Endothelial cell of hepatic sinusoid (primary cell): ENCODE data around the gene PER1.
"Not testable (repeated sequence)": the region's sequence is repeated elsewhere in the genome, so short reads cannot be mapped to it uniquely, and the experiment has no call there.

Source experiments
- in situ Hi-C: cut with HindIII; loops from 2 replicates; pipeline ENCODE4 v1.10.0; 2017; ENCODE audit warnings: low sequenced_read_pairs

PER1 gene

DNA sequence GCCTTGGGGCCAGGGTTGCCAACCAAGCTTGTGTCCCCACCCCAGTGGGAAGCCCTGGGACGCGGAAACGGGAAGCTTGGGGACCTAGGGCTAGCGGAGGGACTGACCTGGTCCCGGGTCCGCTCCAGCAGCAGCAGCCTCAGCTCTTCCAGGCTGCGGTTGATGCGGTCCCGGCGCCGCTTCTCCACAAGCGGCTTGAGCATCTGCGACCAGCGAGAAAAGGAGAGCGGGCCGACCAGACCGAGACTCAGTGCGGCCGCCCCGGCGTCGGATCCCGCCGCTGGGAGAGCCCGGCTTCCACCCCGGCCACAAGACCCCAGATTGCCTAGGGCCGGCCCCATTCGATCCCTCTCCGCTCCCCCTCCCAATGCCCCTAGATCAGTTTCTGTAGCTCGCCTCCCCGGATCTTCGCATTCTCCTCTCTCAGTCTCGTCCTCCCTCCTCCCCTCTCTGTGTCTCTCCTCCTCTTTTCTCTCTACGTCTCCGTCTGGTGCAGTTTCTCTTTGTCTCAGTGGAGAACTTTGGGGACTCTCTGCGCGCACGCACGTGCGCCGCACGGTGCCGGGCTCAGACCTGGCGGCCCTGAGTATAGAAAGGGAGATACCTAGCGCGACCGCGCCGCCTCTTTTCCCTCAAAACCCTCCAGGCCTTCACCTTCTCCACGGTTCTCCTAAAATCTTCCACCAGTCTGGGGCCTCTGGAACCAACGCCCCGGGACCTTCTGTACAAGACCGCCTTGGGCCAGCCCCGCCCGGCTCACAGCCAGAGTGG is 29.1 kb downstream of the PER1 start:
- in situ Hi-C loops = loop anchor here (5.0 kb wide), 1 partner anchor 64 kb away; no protein-coding TSS in a partner anchor

DNA sequence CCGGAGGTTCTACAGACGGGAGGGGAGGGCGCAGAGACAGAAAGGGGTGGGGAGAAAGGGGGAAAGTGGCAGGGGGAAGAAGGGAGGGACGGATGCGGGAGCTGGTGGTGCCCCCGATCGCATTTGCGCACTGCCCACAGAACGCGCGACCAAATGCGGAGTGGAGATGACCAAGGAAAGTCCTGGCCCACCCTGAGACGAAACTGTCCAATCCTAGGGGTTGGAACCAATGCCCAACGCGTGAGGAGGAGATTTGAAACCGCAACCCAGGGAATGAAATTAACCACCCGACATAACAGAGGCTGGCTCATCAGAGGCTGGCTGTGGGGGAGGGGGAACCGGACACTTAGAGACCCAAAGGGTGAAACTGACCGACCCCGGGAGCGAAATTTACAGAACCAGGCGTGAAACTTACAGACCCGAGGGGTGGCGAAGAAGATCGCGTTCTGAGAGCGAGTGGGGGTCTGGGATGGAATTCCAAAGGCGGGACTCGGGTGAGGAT is 29.7 kb downstream of the PER1 start:
- in situ Hi-C loops = loop anchor here (5.0 kb wide), 1 partner anchor 65 kb away; no protein-coding TSS in a partner anchor

DNA sequence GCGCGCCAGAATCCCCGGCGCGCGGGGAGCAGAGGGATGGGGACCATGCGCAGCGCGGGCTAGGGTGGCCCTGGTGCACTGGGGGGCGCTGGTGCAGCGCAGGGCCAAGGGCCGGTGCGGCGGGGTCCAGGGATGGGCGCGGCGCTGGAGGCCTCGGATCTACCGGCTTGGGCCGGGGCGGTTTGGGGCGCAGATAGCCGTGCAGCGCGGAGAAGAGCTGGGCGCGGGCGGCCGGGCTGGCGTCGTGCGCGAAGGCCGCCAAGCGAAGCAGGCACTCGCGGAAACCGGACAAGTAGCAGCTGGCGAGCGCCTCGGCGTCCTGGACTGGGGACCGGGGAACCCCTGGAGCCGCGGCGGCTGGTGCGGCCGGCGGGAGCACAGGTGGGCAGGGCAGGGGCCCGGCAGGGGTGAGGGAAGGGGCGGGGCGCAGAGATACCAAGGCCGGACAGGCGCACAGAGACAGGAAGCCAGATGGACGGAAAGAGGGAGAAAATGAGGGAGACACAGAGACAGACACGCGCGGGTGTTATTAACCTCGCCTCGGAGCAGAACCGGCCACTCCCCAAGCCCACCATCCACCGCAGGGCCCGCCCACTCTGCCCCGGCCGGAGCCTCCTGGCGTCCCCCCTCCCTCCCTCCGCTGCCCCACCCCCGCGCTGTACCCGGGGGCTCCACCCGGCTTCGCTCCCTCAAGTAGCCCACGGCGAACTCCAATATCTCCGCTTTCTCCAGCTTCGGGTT is 30.4 kb downstream of the PER1 start:
- in situ Hi-C loops = loop anchor here (5.0 kb wide), 1 partner anchor 65 kb away; no protein-coding TSS in a partner anchor

DNA sequence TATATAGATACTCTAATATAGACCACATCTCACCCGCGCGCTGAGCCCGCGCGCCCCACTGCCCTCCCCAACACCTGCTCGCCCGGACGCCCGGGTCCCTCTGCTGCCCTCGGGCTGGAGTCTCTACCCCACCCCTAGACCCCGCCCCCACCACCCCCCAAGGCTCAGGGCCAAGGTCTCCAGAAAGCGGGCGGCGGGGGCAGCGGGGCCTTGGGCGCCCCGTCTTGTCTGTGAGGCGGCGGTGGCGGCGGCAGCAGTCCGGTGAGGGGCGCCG is 30.9 kb downstream of the PER1 start:
- in situ Hi-C loops = loop anchor here (5.0 kb wide), 1 partner anchor 66 kb away; no protein-coding TSS in a partner anchor

DNA sequence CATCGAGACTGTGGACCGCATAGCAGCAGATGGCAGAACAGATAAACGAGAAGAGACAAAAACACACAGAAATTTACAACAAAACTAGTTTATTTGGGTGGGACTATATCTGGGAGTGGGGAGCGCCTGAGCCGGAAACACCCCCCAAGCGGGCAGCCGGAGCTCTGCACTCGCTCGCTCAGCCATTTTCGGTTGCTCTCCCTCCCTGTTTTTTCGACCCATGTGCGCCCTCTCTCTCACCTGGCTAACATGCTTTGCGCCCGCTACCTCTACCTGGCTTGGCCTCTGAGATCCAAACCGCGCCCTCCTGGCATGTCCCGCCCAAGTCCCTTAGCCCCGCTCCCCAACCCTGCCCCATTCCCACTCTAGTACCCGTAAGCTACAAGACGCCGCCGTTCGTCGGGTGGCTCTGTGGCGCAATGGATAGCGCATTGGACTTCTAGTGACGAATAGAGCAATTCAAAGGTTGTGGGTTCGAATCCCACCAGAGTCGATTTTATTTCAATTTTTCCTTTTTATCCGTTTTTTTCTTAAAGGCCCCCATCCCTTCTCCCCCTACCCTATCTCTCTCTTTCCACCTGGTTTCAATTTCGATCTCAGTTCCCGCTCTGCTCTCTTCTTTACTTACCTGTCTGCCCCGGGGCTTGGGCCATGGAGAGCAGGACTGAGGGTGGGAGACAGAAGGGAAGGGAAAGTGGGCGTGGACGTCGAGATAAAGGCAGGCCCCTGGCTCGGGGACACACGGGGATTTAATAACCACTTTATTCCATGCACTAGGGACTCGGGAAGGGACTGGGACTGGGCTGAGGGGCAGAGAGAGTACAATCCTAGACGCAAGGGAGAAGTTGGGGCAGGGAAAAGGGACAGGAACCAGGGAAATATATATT is 31.4 kb downstream of the PER1 start:
- in situ Hi-C loops = loop anchor here (5.0 kb wide), 1 partner anchor 67 kb away; no protein-coding TSS in a partner anchor

DNA sequence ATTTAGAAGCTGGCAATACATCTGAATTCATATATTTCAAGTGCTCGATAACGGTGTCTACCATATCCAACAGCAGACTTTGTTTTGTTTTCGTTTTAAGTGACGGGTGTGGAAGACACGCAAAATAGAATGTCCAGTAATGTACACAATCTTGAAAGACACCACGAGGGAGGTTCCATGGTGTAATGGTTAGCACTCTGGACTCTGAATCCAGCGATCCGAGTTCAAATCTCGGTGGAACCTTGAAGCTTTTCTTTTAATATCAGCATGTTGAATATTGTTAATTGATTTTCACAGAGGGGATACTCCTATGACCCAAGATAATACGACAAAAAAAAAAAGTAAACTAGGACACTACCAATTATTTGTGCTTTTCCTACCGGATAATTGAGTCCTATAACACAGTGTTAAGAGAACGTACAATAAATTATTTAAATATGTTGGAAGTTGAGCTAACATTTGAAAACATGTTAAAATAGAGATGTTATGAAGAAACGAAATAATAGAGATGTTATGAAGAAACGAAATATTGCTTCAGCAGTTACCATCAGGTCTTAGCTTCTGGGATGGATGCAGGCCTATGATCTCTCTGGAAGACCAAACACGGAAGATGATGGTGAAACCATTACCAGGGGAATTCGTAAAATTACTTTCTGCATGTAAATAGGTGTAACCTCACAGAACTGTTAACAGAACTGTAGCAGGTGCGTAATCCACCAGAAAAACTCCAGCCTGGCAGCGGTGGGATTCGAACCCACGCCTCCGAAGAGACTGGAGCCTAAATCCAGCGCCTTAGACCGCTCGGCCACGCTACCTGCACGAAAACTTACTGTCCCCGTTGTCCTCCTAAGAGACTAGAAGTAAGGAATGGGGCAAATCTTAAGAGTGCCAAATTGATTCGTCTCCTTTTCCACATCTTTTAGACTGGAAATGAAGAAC is 32.4 kb downstream of the PER1 start:
- in situ Hi-C loops = loop anchor here (5.0 kb wide), 1 partner anchor 67 kb away; no protein-coding TSS in a partner anchor

DNA sequence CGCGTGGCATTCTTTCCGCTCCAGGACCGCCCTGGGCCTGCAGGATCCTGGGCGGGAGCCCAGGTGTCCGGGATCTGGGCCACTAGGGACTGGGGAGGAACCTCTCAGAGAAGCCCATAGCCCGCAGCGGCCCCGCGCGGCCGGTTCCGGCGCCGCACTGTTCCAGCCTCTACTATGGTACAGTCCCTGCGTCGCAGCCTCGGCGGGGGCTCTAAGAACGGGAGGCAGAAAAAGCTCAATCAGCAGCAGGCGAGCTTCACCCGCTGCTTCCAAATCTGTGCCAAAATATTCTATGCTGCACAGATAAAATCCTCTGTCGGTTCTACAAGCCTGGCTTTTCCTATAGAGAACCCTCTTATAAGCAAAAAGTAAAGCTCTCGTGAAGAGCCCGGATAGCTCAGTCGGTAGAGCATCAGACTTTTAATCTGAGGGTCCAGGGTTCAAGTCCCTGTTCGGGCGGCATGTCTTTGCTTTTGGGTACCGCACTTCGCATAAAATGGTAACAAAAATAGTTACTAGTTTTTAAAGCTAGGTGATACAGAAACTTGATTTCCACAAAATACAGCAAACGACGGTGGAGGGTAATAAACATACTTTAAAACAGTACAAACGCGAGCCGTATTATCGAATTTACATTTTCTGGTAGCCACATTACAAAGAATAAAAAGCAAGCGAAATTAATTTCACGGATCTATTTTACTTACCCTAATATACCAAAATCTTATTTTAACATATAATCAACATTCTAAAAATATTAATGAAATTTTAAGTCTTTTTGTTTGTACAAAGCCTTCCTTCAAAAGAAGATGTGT is 33.2 kb downstream of the PER1 start:
- in situ Hi-C loops = no loop called here

DNA sequence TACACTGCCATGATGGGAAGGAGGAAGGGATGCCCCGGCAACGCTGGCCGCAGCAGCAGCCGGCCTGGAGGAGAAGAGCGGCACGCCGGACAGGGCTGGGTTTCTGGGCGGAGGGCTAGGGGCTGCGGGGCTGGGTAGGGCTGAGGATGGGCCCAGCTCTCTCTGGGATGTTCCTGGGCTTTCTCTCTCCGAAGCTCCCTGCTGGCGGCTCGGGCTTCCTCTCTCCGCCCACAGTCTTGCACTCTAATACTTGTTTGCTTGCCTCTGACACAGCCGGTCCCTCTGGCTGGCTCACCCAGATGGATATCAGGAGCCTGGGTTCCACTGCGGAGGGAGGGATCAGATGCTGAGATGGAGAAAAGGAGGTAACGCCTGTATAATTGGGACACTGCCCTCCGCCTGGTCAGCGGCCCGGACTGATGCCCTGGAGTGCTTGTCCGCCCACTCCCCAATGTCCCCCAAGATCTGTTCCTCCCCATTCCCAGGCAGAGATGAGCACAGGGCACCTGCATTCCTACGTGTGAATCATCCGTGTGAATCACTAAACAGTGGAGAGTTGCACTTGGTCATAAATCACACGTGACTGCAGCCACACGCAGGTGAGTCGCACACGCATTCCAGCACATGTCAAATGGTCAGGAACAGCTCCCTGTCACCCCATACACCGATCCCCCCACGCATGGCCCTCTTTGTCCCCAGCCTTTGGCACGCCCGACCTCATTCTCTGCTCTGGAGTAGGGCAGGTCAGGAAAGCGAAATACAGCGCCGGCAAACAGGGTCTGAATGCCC is 34.0 kb downstream of the PER1 start, which contains the start of gene ALOXE3:
TSS of gene ALOXE3 (minus strand) at position 535 of the 789 bp plus-strand sequence. CDS start at position 11, 524 bp downstream.
- in situ Hi-C loops = no loop called here

DNA sequence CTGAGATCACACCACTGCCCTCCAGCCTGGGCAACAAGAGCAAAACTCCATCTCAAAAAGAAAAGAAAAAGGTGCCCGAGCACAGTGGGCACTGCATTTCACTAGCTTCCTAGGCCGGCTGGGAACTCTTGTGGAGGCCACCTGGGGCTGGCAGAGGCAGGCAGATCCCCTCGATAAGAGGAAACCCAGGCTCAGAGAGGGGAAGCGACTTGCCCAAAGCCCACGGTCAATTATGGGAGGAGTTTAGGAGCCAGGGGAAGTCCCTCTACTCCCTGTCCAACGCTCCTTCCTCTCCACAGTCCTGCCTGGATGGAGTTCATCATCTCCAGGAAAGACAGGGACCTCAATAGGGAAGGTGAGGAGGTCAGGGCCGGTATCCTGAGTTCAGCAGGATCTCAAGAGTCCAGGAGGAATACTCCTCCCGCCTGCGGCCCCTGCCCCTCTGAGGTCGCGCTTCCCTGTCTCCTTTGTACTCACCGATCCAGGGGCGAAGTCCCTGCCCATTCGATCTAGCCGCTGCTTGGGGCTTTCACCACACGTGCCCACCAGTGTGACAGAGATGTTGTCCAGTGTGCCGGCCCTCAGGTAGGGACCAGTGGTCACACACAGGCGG is 34.7 kb downstream of the PER1 start:
- in situ Hi-C loops = no loop called here

DNA sequence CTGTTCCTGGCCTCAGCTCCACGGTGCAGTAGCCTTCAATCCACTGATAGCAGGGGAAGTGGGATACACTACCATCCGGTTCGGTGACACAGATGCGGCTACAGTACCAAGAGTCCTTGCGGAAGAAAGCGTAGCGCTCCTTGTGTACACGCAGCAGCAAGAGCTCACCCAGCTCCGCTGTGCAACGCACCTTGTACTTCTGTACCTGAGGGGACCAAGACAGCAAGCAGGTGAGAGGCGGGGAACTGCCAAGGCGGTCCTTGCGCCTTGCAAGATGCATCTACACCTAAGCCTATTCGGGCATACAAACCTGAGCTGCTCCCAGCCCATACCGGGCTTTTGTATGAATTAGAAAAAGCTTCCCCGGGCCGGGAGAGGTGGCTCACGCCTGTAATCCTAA is 35.4 kb downstream of the PER1 start:
- in situ Hi-C loops = no loop called here

DNA sequence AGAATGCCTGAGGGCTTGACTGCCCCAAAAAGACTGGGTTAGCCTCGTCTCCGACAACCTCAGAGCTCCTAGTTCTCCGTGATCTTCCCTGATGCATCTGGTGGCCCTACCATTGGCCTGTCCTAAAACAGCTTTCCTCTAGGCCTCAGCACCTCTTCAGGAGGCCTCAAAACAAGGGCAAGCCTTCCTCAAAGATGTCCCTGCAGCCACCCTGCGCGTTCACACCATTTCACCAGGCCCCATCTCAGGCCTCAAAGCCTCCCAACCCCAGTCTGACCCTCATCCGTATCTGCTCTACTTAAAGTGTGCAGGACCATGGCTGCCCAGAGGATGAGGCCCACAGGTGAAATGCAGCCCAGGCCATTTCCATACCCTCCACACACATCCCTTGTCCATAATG is 41.3 kb downstream of the PER1 start:
- in situ Hi-C loops = loop anchor here (5.0 kb wide), 3 partner anchors 54 to 191 kb away; no protein-coding TSS in a partner anchor

DNA sequence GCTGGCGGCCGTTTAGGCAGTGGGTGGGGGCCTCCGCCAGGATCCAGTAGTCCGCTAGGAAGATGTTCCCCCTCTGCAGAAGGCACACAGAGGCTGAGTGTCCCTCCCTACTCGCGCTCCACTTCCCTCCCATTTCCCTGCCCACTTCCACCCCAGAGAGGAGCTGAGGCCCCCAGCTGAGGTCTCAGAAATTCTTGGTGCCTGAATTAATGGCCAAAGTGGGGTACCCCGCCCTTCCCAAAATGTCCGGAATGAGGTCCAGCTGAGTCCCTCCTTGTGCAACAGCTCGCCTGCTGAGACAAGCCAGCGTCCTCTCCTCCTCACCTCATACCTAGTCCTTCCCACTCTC is 41.8 kb downstream of the PER1 start:
- in situ Hi-C loops = loop anchor here (5.0 kb wide), 3 partner anchors 53 to 192 kb away; no protein-coding TSS in a partner anchor

DNA sequence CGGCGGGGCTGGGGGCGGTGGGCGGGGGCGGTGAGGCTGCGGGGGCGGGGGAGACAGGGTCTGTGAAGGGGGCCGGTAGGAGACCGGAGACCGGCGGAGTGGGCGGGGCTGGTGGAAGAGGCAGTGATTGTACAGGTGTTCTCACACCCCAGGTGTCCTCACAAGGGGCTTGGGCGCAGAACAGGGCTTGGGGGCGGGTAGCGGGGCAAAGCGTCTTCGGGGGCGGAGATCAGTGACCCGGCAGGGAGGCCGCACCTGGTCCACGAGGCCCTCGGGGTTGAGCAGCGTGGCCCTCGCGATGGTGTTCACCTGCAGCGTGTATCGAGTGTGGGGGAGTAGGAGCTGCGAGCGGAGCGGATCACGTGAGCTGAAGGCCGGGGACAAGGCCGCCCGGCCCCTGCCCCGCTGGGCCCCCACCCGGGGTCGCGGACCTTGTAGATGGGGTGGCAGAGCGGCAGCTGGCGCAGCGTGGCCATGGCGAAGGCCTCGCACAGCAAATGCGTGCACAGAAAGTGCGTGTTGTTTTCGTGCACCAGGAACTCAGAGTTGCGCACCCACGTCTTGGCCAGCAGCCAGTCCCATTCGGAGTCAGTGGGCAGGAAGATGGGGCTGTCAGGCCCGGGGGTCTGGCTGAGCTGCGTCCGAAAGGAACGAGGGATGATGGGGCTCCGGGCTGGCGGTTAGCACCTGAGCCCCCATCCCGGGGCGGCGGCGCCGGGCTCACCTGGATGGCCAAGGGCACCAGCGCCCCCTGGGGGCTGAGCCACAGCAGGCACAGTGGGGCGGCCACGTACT is 42.3 kb downstream of the PER1 start:
- in situ Hi-C loops = loop anchor here (5.0 kb wide), 3 partner anchors 53 to 192 kb away; no protein-coding TSS in a partner anchor

DNA sequence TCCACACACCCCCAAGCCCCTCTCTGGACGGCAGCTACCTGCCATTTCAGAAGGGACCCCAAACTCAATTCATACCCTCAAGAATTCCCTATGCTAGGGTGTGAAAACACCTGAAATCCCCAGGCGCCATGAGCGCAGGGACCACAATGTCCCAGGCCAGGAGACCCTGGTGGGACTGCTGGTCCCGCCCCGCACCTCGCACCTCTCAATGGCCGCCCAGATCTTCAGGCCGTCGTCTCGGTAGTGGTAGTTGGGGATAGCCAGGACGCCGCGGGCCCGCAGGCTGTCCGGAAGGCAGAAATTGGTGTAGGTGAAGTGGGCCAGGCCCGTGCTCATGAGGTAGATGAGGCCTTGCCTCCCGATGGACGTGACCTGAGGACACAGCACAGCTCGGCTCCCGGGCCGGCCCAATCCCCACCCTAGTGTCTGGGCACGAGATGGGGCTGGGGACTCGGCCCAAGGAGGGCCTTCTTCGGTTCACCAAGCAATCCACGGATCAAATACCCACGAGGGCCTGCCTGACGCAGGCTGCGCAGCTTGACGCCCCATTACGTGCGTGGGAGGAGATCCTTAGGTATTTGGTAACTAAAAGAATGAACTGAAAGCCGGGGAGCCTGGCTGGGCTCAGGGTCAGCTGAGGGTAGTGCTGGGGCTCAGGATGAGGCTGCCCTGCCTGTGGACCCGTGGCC is 43.1 kb downstream of the PER1 start:
- in situ Hi-C loops = no loop called here

DNA sequence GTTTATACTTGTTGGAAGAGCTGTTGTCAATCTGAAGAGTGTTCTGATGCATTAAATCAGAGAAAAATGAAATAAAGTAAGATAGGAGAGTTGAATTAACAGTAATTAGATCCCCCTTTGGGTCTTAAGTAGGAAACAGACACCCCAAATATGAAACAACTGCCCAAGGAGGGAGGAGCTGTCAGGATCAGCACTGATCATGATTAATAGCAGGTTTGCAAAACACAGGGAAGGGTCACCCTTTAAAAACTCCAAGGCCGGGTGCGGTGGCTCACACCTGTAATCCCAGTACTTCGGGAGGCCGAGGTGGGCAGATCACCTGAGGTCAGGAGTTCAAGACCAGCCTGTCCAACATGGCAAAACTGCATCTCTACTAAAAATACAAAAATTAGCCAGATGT is 45.2 kb downstream of the PER1 start:
- in situ Hi-C loops = not testable (repeated sequence)

DNA sequence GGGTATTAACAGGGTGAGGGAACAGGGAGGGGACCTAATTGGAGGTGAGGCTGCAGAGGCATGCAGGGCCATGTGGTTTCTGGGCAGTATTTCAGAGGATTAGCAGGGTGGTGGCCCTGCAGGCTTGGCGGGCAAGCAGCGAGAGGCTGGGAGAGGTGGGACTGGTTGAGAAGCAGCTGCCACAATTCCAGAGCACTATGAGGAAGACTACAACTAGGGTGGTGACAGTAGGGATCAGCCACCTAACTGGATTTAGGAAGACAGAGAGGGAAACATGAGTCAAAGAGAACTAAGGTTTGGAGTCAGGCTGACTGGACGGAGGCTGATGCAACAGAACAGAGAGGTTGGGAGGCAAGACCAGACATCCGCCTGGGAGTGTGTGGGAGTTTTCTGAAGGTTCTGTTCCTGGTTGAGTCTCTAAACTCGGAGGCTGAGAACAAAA is 46.2 kb downstream of the PER1 start:
- in situ Hi-C loops = no loop called here
